Type B pancreatic cell (in vitro differentiated cells): ENCODE measurements around the gene VIL1. TPM values are rescaled to one million over a fixed set of nuclear protein-coding genes. Genes with fewer than 3 reads are reported as not detected.

Experiments used
- DNase-seq: peaks from one replicate; pipeline ENCODE4 v3.0.0; 2021; ENCODE audit warnings: mixed read lengths; ENCODE audit not compliant: unreplicated experiment; ENCODE audit errors: extremely low spot score
- H3K27ac Mint-ChIP-seq: 2 replicates; pipeline ENCODE4 v1.8.0; 2021; ENCODE audit warnings: mild to moderate bottlenecking, mixed read lengths
- H3K27me3 Mint-ChIP-seq: 2 replicates; pipeline ENCODE4 v1.8.0; 2021; ENCODE audit warnings: mixed read lengths
- H3K36me3 Mint-ChIP-seq: 2 replicates; pipeline ENCODE4 v1.8.0; 2021; ENCODE audit warnings: mixed read lengths
- H3K4me1 Mint-ChIP-seq: one replicate; pipeline ENCODE4 v1.8.0; 2021; ENCODE audit warnings: mixed read lengths; ENCODE audit not compliant: unreplicated experiment
- H3K4me3 Mint-ChIP-seq: 2 replicates; pipeline ENCODE4 v1.8.0; 2021; ENCODE audit warnings: mild to moderate bottlenecking, mixed read lengths
- H3K9me3 Mint-ChIP-seq: 2 replicates; pipeline ENCODE4 v1.8.0; 2021; ENCODE audit warnings: mixed read lengths
- CTCF ChIP-seq: fragments of 200-600 bp; sonication (generic); conservative IDR thresholded peaks from 2 replicates; pipeline ENCODE4 v1.5.0; 2021; ENCODE audit warnings: antibody characterized with exemption, mild to moderate bottlenecking
- total RNA-seq: library from RNA; stranded (reverse); gene quantifications from 2 replicates; pipeline ENCODE4 v1.2.1, GENCODE V29; 2021; ENCODE audit warnings: low replicate concordance

VIL1 gene
- total RNA-seq, 1 donor from 2014 or later = 64.6 TPM

- peak; percentile 25 for TF ChIP-seq CTCF
- Mint-ChIP-seq H3K4me3 (peak overlapping the region; percentile 95), H3K9me3 (no peaks in the 10 kb centered on the region), H3K36me3 (peaks cover 5% of the 10 kb centered on the region), H3K4me1 (peaks cover 22% of the 10 kb centered on the region), H3K27ac (peak overlapping the region; percentile 99), H3K27me3 (peaks cover 18% of the 10 kb centered on the region)
- DNase-seq = no peak
These were observed 20.2 kb upstream of the VIL1 start for GRCh38 chr2:218398437-218399390.

- Mint-ChIP-seq H3K4me3 (peak within 1 kb of the TSS; percentile 94), H3K27ac (peak within 1 kb of the TSS; percentile 81), H3K27me3 (peaks cover 18% of the 10 kb centered on the region), H3K36me3 (peaks cover 7% of the 10 kb centered on the region), H3K4me1 (peaks cover 22% of the 10 kb centered on the region), H3K9me3 (no peaks in the 10 kb centered on the region)
- TF ChIP-seq CTCF = no peak
- DNase-seq = peak; percentile 96
These were observed 19.3 kb upstream of the VIL1 start, which contains the start of gene CTDSP1 for GRCh38 chr2:218399391-218400166. CTDSP1 (plus strand) TSS chr2:218399868; CDS start chr2:218400091, 223 bp downstream.

DNA sequence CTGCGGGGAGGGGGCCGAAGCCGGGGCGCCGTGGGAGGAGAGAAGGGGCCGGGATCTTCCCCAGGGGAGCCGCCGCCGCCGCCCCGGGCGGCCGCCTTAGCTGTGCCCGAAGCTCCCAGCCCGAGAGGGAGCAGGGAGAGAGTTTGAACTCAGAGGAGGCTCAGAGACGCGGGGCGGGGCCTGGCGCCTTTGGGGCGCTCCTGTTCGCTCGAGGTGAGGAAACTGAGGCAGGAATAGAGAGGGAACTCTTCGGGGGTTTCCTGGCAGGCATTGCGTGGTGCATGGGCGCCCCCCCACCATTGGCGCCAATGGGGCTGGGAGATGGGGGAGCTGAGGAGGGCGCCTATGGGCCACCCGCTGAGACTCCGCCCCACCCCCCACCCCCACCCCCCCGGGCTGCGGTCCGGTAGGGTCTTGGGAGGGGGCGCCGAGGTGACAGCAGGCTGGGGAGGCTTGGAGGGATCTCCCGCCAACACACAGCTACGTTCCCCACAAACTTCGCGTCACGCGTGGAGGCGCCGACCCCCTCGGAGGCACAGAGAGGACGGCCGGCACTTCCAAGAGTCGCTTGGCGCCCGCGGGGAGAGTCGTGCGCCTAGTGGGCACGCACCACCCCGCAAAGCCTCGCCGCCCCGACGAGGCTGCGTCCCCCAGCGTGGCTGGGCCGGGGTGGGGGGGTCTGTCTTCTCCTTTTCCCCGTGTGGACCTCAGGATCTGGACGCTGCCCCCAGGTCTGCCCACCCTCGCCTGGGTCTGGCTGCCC is 18.6 kb upstream of the VIL1 start:
- Mint-ChIP-seq H3K4me1 (peaks cover 23% of the 10 kb centered on the region), H3K27me3 (peaks cover 18% of the 10 kb centered on the region), H3K4me3 (peak overlapping the region; percentile 94), H3K9me3 (no peaks in the 10 kb centered on the region), H3K27ac (peak overlapping the region; percentile 74), H3K36me3 (peaks cover 7% of the 10 kb centered on the region)
- TF ChIP-seq CTCF = no peak
- no peak for DNase-seq

- Mint-ChIP-seq H3K9me3 (no peaks in the 10 kb centered on the region), H3K27me3 (peaks cover 17% of the 10 kb centered on the region), H3K36me3 (peaks cover 7% of the 10 kb centered on the region), H3K4me1 (peaks cover 23% of the 10 kb centered on the region), H3K4me3 (peak overlapping the region; percentile 76), H3K27ac (peak overlapping the region; percentile 36)
- no peak for TF ChIP-seq CTCF
- no peak for DNase-seq
These were observed 17.7 kb upstream of the VIL1 start for GRCh38 chr2:218400930-218401881.
